Tibial artery (tissue), 4 donors: ENCODE measurements around the gene CAT.
"Not testable (repeated sequence)": the region's sequence is repeated elsewhere in the genome, so short reads cannot be mapped to it uniquely, and the experiment has no call there.

Experiments
- DNase-seq, 2 donors: peaks; one replicate each; pipeline ENCODE4 v3.0.0-alpha.2; 2019
- H3K27ac ChIP-seq, 2 donors: fragments of 200-600 bp; sonication (generic) in 1 of 2; 1 replicate in 1 of 2; 2 replicates in 1 of 2; pipeline ENCODE4 v1.5.1; 2018 to 2019; ENCODE audit warnings: mild to moderate bottlenecking in 1 of 2
- H3K27me3 ChIP-seq, 2 donors: fragments of 200-600 bp; sonication (generic) in 1 of 2; one replicate each; pipeline versions ENCODE4 v1.5.1 to v1.6.0; 2016 to 2019
- H3K36me3 ChIP-seq, 3 donors: fragments of 200-600 bp; sonication (generic) in 2 of 3; one replicate each; pipeline ENCODE4 v1.5.1; 2016 to 2019; ENCODE audit warnings: mild to moderate bottlenecking in 2 of 3
- H3K4me1 ChIP-seq, 4 donors: fragments of 200-600 bp; sonication (generic) in 2 of 4; 1 replicate in 3 of 4; 2 replicates in 1 of 4; pipeline ENCODE4 v1.5.1; 2016 to 2019
- H3K4me3 ChIP-seq, 2 donors: fragments of 200-600 bp; sonication (generic) in 1 of 2; 1 replicate in 1 of 2; 2 replicates in 1 of 2; pipeline ENCODE4 v1.5.1; 2018 to 2019; ENCODE audit warnings: mild to moderate bottlenecking in 2 of 2
- H3K9me3 ChIP-seq, 3 donors: fragments of 200-600 bp; sonication (generic) in 1 of 3; one replicate each; pipeline ENCODE4 v1.5.1; 2016 to 2019
- CTCF ChIP-seq, 2 experiments: fragments of 200-600 bp in 1 of 2; fragments of 450-650 bp in 1 of 2; IDR thresholded peaks; one replicate each; pipeline ENCODE4 v1.5.1; 2017 to 2019; ENCODE audit warnings: antibody characterized with exemption in 2 of 2, mild to moderate bottlenecking in 1 of 2, moderate library complexity in 1 of 2
- intact Hi-C: fragments of 100-400 bp; cut with DNase I; formaldehyde crosslinking; loops from one replicate; pipeline ENCODE4 v1.15.0; 2023; ENCODE audit warnings: low total_unique reads

The CAT gene

GRCh38 chr11:34416766-34417165 lies 22.0 kb upstream of the CAT start:
- Histone ChIP-seq H3K36me3 (no peaks in the 10 kb centered on the region), H3K4me1 (no peaks in the 10 kb centered on the region), H3K27me3 (no peaks in the 10 kb centered on the region), H3K27ac (no peak overlapping the region), H3K4me3 (no peak overlapping the region), H3K9me3 (peaks cover 0 to 5% (median 0%) of the 10 kb centered on the region in 3 donors)
- TF ChIP-seq CTCF (IDR thresholded peaks at IDR 0.05) = no peak
- no peak for DNase-seq
- intact Hi-C loops = no loop called here

GRCh38 chr11:34417202-34417601 lies 21.5 kb upstream of the CAT start:
- Histone ChIP-seq H3K9me3 (peaks cover 0 to 5% (median 0%) of the 10 kb centered on the region in 3 donors), H3K27me3 (no peaks in the 10 kb centered on the region), H3K27ac (no peak overlapping the region), H3K4me3 (no peak overlapping the region), H3K36me3 (no peaks in the 10 kb centered on the region), H3K4me1 (no peaks in the 10 kb centered on the region)
- intact Hi-C loops = no loop called here
- TF ChIP-seq CTCF (IDR thresholded peaks at IDR 0.05) = no peak
- DNase-seq = no peak

GRCh38 chr11:34419158-34419557 lies 19.6 kb upstream of the CAT start:
- H3K4me1 ChIP-seq = no peaks in the 10 kb centered on the region
- no peak overlapping the region for H3K4me3 ChIP-seq
- TF ChIP-seq CTCF (IDR thresholded peaks at IDR 0.05) = no peak
- no peaks in the 10 kb centered on the region for H3K9me3 ChIP-seq
- no peaks in the 10 kb centered on the region for H3K36me3 ChIP-seq
- no peak overlapping the region for H3K27ac ChIP-seq
- intact Hi-C loops = no loop called here
- peaks cover 0 to 4% of the 10 kb centered on the region in 2 donors for H3K27me3 ChIP-seq
- DNase-seq = no peak

- no peak for DNase-seq
- Histone ChIP-seq H3K4me1 (no peaks in the 10 kb centered on the region), H3K4me3 (no peak overlapping the region), H3K36me3 (no peaks in the 10 kb centered on the region), H3K27me3 (peaks cover 0 to 4% of the 10 kb centered on the region in 2 donors), H3K27ac (no peak overlapping the region), H3K9me3 (no peaks in the 10 kb centered on the region)
- intact Hi-C loops = no loop called here
- no peak for TF ChIP-seq CTCF (IDR thresholded peaks at IDR 0.05)
Measured at GRCh38 chr11:34423300-34423699, 15.4 kb upstream of the CAT start.

- H3K27me3 ChIP-seq, DNase-seq, H3K4me3 ChIP-seq, intact Hi-C loops, H3K27ac ChIP-seq, H3K9me3 ChIP-seq, H3K4me1 ChIP-seq, H3K36me3 ChIP-seq: not testable (repeated sequence)
Measured at GRCh38 chr11:34424826-34425225, 13.9 kb upstream of the CAT start.

- no peak for DNase-seq
- H3K27me3 ChIP-seq = peaks cover 0 to 4% of the 10 kb centered on the region in 2 donors
- no peaks in the 10 kb centered on the region for H3K36me3 ChIP-seq
- H3K27ac ChIP-seq = no peak overlapping the region
- H3K4me3 ChIP-seq = no peak overlapping the region
- no peak for TF ChIP-seq CTCF (IDR thresholded peaks at IDR 0.05)
- H3K9me3 ChIP-seq = no peaks in the 10 kb centered on the region
- no peaks in the 10 kb centered on the region for H3K4me1 ChIP-seq
- intact Hi-C loops = no loop called here
Measured at GRCh38 chr11:34425360-34425759, 13.4 kb upstream of the CAT start.
